ENCODE results near the gene EXOC6B.

GRCh38 chr2:72362733-72363132 lies 463.1 kb downstream of the EXOC6B start:
- TF ChIP-seq, protein P1, sequence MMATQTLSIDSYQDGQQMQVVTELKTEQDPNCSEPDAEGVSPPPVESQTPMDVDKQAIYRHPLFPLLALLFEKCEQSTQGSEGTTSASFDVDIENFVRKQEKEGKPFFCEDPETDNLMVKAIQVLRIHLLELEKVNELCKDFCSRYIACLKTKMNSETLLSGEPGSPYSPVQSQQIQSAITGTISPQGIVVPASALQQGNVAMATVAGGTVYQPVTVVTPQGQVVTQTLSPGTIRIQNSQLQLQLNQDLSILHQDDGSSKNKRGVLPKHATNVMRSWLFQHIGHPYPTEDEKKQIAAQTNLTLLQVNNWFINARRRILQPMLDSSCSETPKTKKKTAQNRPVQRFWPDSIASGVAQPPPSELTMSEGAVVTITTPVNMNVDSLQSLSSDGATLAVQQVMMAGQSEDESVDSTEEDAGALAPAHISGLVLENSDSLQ (IDR thresholded peaks at IDR 0.05): no peak
- TF ChIP-seq ZNF274 (IDR thresholded peaks at IDR 0.05; ENCODE audit: insufficient read depth, insufficient read length): no peak
- TF ChIP-seq MAX (IDR thresholded peaks at IDR 0.05; ENCODE audit: low read depth, low read length): no peak
- no peak for TF ChIP-seq CTCF (IDR thresholded peaks at IDR 0.05 in 2 of 3, conservative IDR thresholded peaks at IDR 0.05 in 1 of 3; ENCODE audit: control insufficient read depth in 2 of 3, extremely low read depth in 1 of 3, insufficient read depth in 1 of 3, low read depth in 3 of 3, low read length in 3 of 3)
- no peak for TF ChIP-seq EZH2 (IDR thresholded peaks at IDR 0.05; ENCODE audit: borderline replicate concordance, control insufficient read depth, low read depth, low read length)

Measured in GM12878 (cell line).